BJ (cell line): ENCODE measurements around the gene RGL4. TPM values are rescaled to one million over a fixed set of nuclear protein-coding genes. Genes with fewer than 3 reads are reported as not detected.
"Not testable (repeated sequence)": the region's sequence is repeated elsewhere in the genome, so short reads cannot be mapped to it uniquely, and the experiment has no call there.

Source experiments
- CTCF ChIA-PET: fragments of 350-600 bp; formaldehyde crosslinking; extraction: SDS; loops from one replicate; lab custom pipeline; 2021; ENCODE audit warnings: antibody characterized with exemption, inconsistent platforms; lab: Yijun Ruan, JAX
- POLR2A ChIA-PET: fragments of 300-600 bp; sonication (Branson Sonifier 250); formaldehyde crosslinking; extraction: SDS; loops from one replicate; lab custom pipeline; 2021; ENCODE audit warnings: antibody characterized with exemption; lab: Charles Lee
- DNase-seq: peaks from one replicate; pipeline ENCODE4 v3.0.0-alpha.2; 2011; ENCODE audit warnings: low read depth
- H3K27me3 ChIP-seq: 2 replicates; pipeline ENCODE4 v1.6.0; 2011; ENCODE audit warnings: low read length; ENCODE audit not compliant: control insufficient read depth, insufficient read depth
- H3K36me3 ChIP-seq: 2 replicates; pipeline ENCODE4 v1.5.1; 2011; ENCODE audit warnings: low read length; ENCODE audit not compliant: control insufficient read depth, insufficient read depth
- H3K4me3 ChIP-seq: 2 replicates; pipeline ENCODE4 v1.5.1; 2011; ENCODE audit warnings: low read depth, mild to moderate bottlenecking, control low read depth, low read length
- CTCF ChIP-seq: IDR thresholded peaks from 2 replicates; pipeline ENCODE4 v1.5.1; 2011; ENCODE audit warnings: low read depth, mild to moderate bottlenecking, control low read depth, inconsistent platforms, low read length, moderate library complexity; ENCODE audit not compliant: insufficient read depth
- polyA minus RNA-seq: library from RNA; depleted of rRNA, polyadenylated mRNA; stranded (reverse); fragments of >200 nt; gene quantifications from 2 replicates; pipeline ENCODE4 v1.2.3, GENCODE V29; 2011; rRNA and poly(A)+ RNA removed
- polyA plus RNA-seq: library from polyadenylated mRNA; depleted of rRNA; stranded (reverse); fragments of >200 nt; gene quantifications from 2 replicates; pipeline ENCODE4 v1.2.3, GENCODE V29; 2011; rRNA removed

The RGL4 gene
- polyA plus RNA-seq (not detected in 2 replicates), polyA minus RNA-seq (not detected in 2 replicates)

GRCh38 chr22:23690713-23691112 is at the start of gene RGL4:
Gene RGL4 (plus strand): TSS chr22:23691013. CDS start chr22:23692031, 1,018 bp downstream.
- TF ChIP-seq CTCF, result no peak
- DNase-seq, result no peak
- CTCF ChIA-PET, result no interaction called here
- POLR2A ChIA-PET, result no interaction called here
- Histone ChIP-seq H3K27me3 (no peaks in the 10 kb centered on the region), H3K36me3 (peaks cover 18% of the 10 kb centered on the region), H3K4me3 (no peak within 1 kb of the TSS)

- H3K27me3 ChIP-seq, H3K36me3 ChIP-seq, H3K4me3 ChIP-seq, CTCF ChIA-PET, POLR2A ChIA-PET, DNase-seq: not testable (repeated sequence)
Measured at GRCh38 chr22:23646526-23646925, 44.3 kb upstream of the RGL4 start.

DNA sequence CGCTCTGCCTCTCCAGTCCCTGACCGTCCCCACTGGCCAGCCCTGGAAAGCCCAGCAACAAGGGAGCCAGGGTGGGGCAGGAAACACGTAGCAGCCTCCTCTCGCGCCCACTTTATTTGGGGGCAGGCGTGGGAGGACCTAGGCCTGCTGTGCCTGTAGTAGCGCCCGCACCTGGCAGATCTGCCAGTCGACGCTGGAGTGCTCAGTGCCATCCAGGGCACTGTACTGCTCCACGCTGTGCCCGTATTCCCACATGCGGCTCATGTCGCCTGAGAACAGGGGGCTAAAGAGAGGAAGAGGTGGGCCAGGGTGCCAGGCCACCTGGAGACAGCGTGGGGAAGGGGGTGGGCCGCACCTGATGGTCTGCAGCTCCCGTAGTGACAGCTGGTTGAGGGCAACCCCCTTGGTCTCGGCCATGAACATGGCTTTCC is 41.7 kb upstream of the RGL4 start:
- ChIA-PET CTCF (no interaction called here), POLR2A (no interaction called here)

DNA sequence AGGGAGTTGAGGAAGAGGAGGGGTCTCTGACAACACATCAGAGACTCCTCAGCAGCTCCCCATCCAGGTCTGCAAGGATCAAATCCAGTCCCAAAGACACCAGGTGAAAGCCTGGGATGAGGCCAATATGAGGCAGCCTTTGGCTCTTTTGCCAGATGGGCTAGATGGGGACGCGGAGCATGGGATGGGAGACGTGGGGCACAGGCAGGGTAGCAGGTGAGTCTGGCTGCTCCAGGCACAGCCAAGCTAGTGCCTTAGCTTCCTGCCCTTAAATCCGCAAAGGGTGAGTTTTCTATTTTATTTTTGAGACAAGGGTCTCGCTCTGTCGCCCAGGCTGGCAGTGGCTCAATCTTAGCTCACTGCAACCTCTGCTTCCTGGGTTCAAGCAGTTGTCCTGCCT is 39.1 kb upstream of the RGL4 start:
- POLR2A ChIA-PET, result no interaction called here
- no peak for TF ChIP-seq CTCF

More for the DNA sequence above, 41.7 kb upstream of the RGL4 start:
- H3K4me3 ChIP-seq, result no peak overlapping the region
- no peaks in the 10 kb centered on the region for H3K27me3 ChIP-seq
- H3K36me3 ChIP-seq, result no peaks in the 10 kb centered on the region
- DNase-seq, result no peak
- TF ChIP-seq CTCF, result no peak

GRCh38 chr22:23652286-23652685 is 38.5 kb upstream of the RGL4 start:
- no peak for DNase-seq
- no peaks in the 10 kb centered on the region for H3K27me3 ChIP-seq
- no peaks in the 10 kb centered on the region for H3K36me3 ChIP-seq
- no peak overlapping the region for H3K4me3 ChIP-seq
- POLR2A ChIA-PET, result no interaction called here
- CTCF ChIA-PET, result interaction anchor here (0.6 kb wide), 1 partner anchor 14 kb away, joined by 3 read pairs; no protein-coding TSS in a partner anchor
- no peak for TF ChIP-seq CTCF

More for the DNA sequence above, 39.1 kb upstream of the RGL4 start:
- Histone ChIP-seq H3K36me3 (no peaks in the 10 kb centered on the region), H3K27me3 (no peaks in the 10 kb centered on the region), H3K4me3 (no peak overlapping the region)
- no peak for DNase-seq
- CTCF ChIA-PET, result no interaction called here

DNA sequence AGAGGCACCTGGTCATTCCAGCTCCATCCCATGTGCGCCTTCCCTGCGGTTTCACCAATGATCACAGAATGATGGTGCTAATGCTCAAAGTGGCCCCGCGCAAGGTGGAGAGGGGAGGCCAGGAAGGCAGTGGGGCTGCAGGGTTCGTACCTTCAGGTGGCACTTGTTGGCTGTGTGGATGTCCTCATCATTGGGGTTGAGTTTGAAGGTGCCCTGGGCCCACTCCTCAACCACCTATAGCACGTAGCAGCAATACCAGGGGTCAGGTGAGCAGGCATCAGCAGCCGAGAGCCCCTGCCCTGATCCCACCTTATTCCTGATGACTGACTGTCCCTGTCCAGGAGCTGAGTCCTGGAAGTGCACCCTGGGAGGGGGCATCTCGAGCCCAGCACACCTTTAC is 38.1 kb upstream of the RGL4 start:
- TF ChIP-seq CTCF, result no peak
- ChIA-PET POLR2A (no interaction called here), CTCF (interaction anchor here (0.6 kb wide), 1 partner anchor 14 kb away, joined by 3 read pairs; no protein-coding TSS in a partner anchor)
- DNase-seq, result no peak
- Histone ChIP-seq H3K27me3 (no peaks in the 10 kb centered on the region), H3K4me3 (no peak overlapping the region), H3K36me3 (no peaks in the 10 kb centered on the region)
